Forelimb muscle (tissue), 1 donor: ENCODE data around the gene P4HB. TPM values are rescaled to one million over a fixed set of nuclear protein-coding genes. Genes with fewer than 3 reads are reported as not detected.

Experiments used
- DNase-seq: peaks from one replicate; pipeline ENCODE4 v3.0.0-alpha.2; 2013; ENCODE audit warnings: low read depth
- polyA plus RNA-seq: library from polyadenylated mRNA; unstranded; fragments of 120-200 nt; gene quantifications from one replicate; pipeline ENCODE4 v1.2.1, GENCODE V29; 2013; ENCODE audit not compliant: insufficient read length

P4HB gene
- polyA plus RNA-seq, 1 donor, result 412 TPM

DNA sequence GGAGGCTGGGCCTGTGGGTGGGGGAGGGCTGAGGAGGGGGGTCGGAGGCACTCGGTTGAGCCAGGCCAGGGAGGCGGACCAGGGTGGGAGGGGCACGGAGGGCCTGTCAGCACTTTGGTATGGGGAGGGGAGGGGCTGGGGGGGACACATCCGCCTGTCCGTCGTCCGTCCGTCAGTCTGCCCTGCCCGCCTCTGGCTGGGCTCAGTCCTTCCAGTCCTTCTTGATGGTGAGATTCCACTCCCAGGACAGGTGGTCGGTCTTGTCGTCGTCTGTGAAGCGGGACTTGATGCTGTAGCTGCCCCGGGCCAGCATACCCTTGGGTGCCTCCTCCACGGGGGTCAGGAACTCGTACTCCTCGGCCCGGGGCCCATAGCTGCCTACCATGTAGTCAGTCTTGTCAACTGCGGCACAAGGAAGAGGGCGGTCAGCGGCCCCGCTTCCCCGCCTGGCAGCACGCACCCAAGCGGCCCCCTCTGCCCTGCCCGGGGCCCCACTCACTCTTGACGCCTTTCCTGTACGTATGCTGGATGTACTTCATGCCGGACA lies 8.4 kb upstream of the P4HB start:
- no peak for DNase-seq

DNA sequence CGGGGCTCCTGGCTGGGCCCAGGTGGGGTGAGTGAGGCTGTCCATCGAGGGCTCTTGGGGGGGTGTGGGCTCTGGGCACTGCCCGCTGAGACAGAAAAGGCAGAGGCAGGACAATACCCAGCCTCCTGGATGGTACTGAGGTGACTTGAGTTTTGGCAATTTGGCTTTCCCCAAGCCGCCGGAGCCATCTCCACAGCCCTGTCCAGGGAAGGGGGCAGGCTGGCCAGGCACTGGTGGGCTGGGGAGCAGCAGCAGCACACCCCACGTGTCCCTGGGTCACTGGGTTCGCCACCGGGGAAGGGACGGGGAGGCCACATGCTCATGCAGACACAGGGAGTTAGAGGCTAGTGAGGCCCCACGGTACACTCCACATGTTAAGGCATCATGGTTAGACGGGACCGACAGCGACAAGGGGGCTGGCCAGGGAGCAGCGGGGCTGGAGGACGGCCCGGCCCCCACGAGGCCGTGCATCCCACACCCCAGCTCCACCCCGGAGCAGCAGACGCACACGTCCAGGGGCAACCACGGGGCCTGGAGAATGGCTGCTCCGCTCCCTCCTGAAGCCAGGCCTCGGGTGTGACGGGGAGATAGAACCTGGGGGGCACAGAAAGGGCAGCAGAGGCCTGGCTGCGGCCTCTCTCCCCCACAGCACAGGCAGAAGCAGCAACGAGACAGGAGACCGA lies 7.8 kb upstream of the P4HB start:
- no peak for DNase-seq

- no peak for DNase-seq
Observed at GRCh38 chr17:81867170-81867990, 7.0 kb upstream of the P4HB start.

DNA sequence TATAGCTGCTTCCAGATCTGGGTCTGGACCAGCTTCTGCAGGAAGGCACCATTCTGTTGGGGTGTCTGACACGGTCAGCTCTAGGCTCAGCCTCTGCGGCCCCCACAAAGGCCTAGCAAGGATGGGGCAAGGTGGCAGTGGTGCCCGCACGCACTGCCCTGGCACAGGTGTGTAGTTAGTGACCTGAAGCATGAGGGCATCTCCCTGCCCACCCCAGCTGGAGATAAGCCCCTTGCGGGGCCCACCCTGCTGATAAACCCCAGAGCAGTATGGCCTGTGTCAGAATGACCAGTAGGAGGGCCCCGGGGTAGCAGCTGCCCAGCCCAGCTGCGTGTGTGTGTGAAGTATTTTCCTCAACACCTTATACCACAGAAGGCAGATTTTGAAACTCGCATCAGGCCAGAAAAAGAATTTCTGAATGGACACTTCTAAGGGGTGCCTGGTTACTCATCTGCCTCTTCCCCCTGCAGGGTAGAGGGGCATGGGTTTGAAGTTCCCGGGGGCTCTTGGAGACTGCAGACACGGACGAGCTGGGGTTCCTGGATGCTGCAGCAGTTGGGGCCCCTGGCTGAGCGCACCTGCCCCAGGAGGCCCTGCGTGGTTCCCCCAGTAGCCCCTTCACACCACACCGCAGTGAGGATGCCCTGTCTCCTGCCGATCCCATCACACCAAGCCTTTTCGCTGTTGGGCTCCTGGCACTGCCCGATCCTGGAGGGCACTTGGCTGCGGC lies 6.3 kb upstream of the P4HB start:
- no peak for DNase-seq

DNA sequence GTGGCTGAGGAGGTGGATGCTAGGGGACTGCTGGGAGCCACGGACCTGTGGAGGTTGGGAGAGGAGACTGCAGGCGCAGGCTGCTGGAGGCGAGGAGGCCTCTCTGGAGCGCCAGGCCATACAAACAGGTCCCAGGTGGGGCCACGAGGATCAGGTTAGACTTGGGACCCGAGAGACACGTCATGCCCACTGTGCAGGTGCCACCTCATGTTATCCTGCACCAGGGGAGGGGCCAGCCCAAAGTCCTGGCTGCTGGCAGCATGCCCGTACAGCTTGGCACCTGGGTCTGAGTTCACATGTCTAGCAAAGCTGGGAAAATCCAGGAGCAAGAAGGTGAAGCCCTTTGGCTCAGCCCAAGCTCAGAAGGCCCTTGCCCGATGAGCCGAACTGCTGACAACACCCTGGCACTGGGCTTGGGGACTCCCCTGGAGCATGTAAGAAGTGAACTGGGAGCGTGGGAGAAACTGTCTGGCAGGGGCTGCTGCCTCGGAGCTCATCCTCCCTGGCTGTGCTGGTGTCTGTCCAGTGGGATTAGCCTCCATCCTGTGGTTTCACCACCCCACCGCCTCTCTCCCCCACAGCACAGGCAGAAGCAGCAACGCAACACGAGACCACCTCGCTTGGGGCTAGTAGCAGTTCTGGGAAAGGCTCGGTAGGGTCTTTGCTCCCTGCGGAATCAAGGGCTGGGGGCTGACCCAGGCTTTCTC lies 5.6 kb upstream of the P4HB start:
- DNase-seq, result no peak

- DNase-seq, result no peak
Observed at GRCh38 chr17:81865358-81865732, 5.0 kb upstream of the P4HB start.

DNA sequence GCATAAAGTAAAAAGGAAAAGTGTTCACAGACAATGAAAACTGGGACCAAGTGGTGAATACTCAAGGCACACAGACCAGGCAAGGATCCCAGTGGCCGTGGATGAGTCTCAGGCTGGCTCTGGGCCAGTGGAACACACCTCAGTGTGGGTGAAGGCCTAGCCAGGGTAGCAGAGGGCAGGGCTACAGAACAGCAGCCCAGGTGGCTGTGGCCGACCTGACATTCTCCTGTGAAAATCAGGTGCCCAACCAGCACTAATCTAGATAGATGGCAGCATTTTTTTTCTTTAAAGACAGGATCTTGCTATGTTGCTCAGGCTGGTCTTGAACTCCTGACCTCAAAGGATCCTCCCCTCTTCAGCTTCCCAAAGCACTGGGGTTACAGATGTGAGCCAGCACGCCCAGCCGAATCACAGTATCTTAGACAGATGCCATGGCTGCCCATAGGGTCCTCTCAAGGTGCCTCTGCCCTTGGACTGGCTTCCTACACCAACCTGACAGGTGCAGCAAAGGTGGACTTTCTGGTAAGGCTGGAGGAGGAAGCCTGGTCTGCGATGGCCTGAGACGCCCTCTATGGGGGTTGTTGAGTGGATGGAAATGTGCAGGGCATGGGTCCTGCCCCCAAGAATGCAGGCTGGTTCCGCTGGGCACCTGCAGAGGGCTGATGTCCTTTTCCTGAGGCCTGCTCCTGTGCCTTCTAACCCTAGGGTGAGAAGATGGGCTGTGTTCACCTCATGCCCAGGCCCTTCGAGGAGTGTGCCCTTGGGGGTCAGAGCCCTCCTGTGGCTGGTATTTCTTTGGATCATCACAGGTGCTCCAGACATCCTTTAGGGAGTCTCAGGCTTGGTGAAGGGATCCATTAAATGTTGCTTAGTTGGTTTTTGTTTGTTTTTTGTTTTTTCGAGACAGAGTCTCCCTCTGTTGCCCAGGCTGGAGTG lies 3.8 kb upstream of the P4HB start:
- DNase-seq, result no peak

GRCh38 chr17:81863123-81863675 lies 2.9 kb upstream of the P4HB start:
- no peak for DNase-seq

- DNase-seq, result peak; percentile 100
Observed at GRCh38 chr17:81860756-81861568, 627 bp upstream of the P4HB start.

DNA sequence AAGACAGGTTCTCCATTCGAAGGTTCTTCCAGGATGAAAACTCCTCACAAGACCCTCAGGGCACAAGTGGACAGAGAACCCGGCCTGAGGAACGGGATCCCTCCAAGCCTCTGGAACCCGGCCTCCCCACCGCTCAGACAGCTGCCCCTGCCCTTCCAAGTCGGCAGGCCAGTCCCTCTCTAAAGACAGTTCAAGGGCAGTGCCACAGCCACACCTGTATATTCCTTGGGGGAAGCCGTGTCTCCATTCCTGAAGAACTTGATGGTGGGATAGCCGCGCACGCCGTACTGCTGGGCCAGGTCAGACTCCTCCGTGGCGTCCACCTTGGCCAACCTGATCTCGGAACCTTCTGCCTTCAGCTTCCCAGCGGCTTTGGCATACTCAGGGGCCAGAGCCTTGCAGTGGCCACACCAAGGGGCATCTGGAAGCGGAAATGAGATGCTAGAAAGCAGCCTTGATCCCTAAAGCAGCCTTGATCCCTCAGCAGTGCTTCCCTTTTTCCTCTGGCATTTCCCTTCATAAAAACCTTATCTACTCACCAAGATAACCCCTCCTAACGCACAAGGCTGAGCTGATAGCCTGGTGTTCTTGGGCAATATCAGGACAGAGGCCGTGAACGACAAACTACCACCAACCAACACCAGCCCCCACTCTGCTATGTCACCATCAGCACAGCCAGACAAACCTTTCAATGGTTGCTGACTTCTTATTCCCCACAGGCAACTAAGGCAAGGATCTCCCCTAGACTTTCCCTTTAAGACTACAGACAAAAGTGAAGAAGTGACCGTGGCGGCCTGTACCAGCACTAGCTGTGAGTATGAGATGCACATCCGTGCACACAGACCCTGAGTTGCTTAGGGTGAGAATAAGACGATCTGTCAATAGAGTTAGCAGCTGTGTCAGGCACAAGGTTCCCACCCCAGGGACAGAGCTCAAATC lies 1.1 kb downstream of the P4HB start:
- DNase-seq, result no peak

DNA sequence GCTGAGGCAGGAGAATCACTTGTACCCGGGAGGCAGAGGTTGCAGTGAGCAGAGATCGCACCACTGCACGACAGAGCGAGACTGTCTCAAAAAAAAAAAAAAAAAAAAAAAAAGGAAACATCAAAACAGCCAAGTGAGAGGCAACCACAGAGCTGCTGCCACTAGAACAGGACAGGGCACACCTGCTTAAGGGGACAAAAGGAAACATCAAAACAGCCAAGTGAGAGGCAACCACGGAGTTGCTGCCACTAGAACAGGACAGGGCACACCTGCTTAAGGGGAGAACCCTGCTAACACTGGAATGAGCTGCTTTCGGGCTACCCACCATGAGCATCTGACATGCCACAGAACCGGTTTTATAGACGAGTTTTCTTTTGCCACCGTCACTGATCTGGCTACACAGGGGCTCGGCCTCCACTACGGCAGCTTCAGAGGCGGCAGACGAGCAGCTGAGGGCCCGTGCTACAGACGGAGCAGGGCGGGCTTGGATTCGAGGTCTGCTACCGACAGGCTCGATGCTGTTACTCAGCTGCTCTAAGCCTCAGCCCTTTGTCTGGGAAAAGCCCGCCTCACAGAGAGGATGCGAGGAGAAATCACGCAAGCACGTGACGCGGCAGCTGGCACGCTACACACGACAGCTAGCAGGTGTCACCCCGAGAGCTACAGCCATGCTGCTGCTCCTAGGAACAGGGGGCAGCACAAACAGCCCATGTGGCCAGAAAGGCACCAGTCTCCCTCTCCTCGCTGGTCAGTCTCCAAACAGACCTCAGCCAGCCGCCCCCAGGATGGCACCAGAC lies 2.0 kb downstream of the P4HB start:
- no peak for DNase-seq

DNA sequence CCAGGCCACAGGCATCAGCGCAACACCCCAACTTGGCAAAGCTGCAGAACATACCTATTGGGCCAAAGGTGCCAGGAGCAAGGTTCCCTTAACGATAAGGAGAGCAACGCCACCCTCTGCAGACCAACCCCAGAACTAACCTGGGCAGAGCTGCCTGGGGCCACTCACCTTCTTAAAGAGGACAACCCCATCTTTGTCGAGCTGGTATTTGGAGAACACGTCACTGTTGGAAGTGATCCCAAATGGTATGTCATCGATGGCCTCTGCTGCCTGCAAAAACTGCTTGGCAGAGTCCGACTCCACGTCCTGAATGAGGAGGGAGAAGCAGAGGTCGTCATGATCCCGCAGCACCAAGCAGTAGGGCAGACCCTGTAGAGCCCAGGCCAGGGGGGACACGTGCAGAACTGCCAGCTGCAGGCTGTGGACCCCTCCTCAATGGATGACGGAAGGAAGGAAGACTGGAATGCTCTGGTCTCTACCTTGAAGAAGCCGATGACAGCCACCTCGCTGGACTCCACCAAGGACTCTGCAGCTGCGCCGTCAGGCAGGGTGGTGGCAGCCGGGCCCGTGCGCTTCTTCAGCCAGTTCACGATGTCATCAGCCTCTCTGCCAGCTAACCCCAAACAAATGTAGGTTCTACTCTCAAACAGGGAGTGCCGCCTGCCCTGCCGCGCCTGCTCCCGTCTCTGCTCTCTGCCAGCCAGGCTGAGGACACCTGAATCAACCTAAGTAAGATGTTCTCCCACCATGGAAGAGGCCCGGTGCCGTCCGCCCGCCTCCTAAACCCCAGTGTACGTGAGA lies 5.2 kb downstream of the P4HB start:
- no peak for DNase-seq

DNA sequence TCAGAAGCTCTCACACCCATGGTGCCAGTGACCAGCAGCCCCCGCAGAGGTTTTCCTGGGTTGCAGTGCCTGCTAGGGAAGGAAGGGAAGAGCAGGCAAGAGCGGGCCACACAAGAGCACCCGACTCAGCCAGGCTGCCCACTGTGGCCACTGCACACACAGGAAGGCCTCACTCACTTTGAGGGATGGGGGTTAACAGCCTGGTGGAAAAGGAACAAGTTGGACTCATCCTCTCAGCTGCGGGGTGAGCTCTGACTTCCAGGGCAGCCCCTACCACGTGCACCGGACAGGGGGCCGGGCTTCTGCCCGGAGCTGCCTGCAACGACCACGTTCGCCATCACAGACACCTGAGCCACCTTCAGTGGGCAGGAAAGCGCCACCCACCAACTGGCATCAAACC lies 8.1 kb downstream of the P4HB start:
- DNase-seq, result no peak

GRCh38 chr17:81851423-81851822 lies 8.9 kb downstream of the P4HB start:
- no peak for DNase-seq

GRCh38 chr17:81849457-81849856 lies 10.9 kb downstream of the P4HB start:
- DNase-seq, result no peak
